HCT116 (cell line): Measurements from ENCODE around the gene THPO. TPM values are rescaled to one million over a fixed set of nuclear protein-coding genes. Genes with fewer than 3 reads are reported as not detected.

Experiments used
- ATAC-seq: fragments of 200-7000 bp; cut with Tn5 transposase; 2 replicates; pipeline ENCODE4 v1.9.1; 2020; ENCODE audit warnings: mild to moderate bottlenecking, moderate library complexity
- BruUV-seq: library from RNA; stranded (reverse); fragments of 400-500 nt; replicated peaks from 2 replicates; lab custom pipeline; 2021; lab: Mats Ljungman, UMichigan
- CTCF ChIA-PET: fragments of 300-600 bp; sonication (Branson Sonifier 250); formaldehyde crosslinking; loops from one replicate; lab custom pipeline; 2021; ENCODE audit warnings: antibody characterized with exemption; lab: Charles Lee
- POLR2A ChIA-PET: fragments of 300-600, 350-600 bp; sonication (Branson Sonifier 250); formaldehyde crosslinking; loops from one replicate; lab custom pipeline; 2021; ENCODE audit warnings: antibody characterized with exemption; lab: Charles Lee
- RAD21 ChIA-PET, 2 experiments: fragments of 300-600 bp; sonication (Branson Sonifier 250); formaldehyde crosslinking; loops; one replicate each; lab custom pipeline; 2023; ENCODE audit warnings: low total read pairs in 2 of 2; ENCODE audit not compliant: uncharacterized antibody in 2 of 2, unreplicated experiment in 2 of 2, low non-redundant PET in 1 of 2; lab: Charles Lee
- DNase-seq: peaks from one replicate; pipeline ENCODE4 v3.0.0-alpha.2; 2010; ENCODE audit warnings: low read depth, low spot score
- H2AFZ ChIP-seq: fragments of 200-600 bp; shearing (Covaris generic), sonication (generic); 2 replicates; pipeline ENCODE4 v1.6.1; 2017; ENCODE audit warnings: low read depth, mixed run types, mixed read lengths, antibody characterized with exemption, low read length; ENCODE audit not compliant: poor library complexity, severe bottlenecking
- H3K27ac ChIP-seq: 2 replicates; pipeline ENCODE4 v1.5.1; 2012; ENCODE audit warnings: low read depth, low read length
- H3K27me3 ChIP-seq: fragments of 200-600 bp; sonication (generic); 2 replicates; pipeline ENCODE4 v1.6.1; 2016; ENCODE audit warnings: mixed run types, low read length, mixed read lengths; ENCODE audit not compliant: insufficient read depth
- H3K36me3 ChIP-seq, 2 experiments: fragments of 200-500 bp in 1 of 2; fragments of 200-600 bp in 1 of 2; sonication (Bioruptor generic) in 1 of 2; sonication (generic) in 1 of 2; 2 replicates each; pipeline versions ENCODE4 v1.5.1 to v1.6.1; 2014 to 2016; ENCODE audit warnings: low read length in 2 of 2, inconsistent platforms in 1 of 2, mixed read lengths in 1 of 2, mixed run types in 1 of 2; ENCODE audit not compliant: insufficient read depth in 2 of 2, control insufficient read depth in 1 of 2
- H3K4me1 ChIP-seq, 2 experiments: fragments of 200-600 bp in 1 of 2; sonication (generic) in 1 of 2; 2 replicates each; pipeline versions ENCODE4 v1.5.1 to v1.6.1; 2012 to 2017; ENCODE audit warnings: low read length in 2 of 2, inconsistent platforms in 1 of 2, mild to moderate bottlenecking in 1 of 2, mixed read lengths in 1 of 2, mixed run types in 1 of 2, moderate library complexity in 1 of 2; ENCODE audit not compliant: insufficient read depth in 2 of 2, control insufficient read depth in 1 of 2
- H3K4me2 ChIP-seq: fragments of 200-600 bp; sonication (generic); 2 replicates; pipeline ENCODE4 v1.6.1; 2017; ENCODE audit warnings: mixed run types, low read length, mixed read lengths
- H3K4me3 ChIP-seq, 2 experiments: fragments of 200-600 bp in 1 of 2; sonication (generic) in 1 of 2; replicated peaks in 1 of 2; 2 replicates each; pipeline ENCODE4 v1.5.1; 2011 to 2016; ENCODE audit warnings: low read length in 2 of 2, control low read depth in 1 of 2, low read depth in 1 of 2, mild to moderate bottlenecking in 1 of 2, mixed read lengths in 1 of 2, mixed run types in 1 of 2
- H3K79me2 ChIP-seq: fragments of 200-600 bp; sonication (generic); 2 replicates; pipeline ENCODE4 v1.6.1; 2017; ENCODE audit warnings: mild to moderate bottlenecking, mixed run types, low read length, moderate library complexity, mixed read lengths; ENCODE audit not compliant: insufficient read depth
- H3K9ac ChIP-seq: fragments of 200-600 bp; sonication (generic); 2 replicates; pipeline ENCODE4 v1.6.1; 2016; ENCODE audit warnings: low read length, mixed read lengths
- H3K9me2 ChIP-seq: fragments of 200-600 bp; sonication (generic), shearing (Covaris generic); 2 replicates; pipeline ENCODE4 v1.6.1; 2017; ENCODE audit warnings: mixed run types, mild to moderate bottlenecking, moderate library complexity; ENCODE audit not compliant: insufficient read depth
- H3K9me3 ChIP-seq, 2 experiments: fragments of 200-500 bp in 1 of 2; fragments of 200-600 bp in 1 of 2; sonication (Bioruptor generic) in 1 of 2; sonication (generic) in 1 of 2; 2 replicates each; pipeline ENCODE4 v1.6.1; 2014 to 2017; ENCODE audit warnings: low read length in 2 of 2, mixed read lengths in 2 of 2, inconsistent platforms in 1 of 2, low read depth in 1 of 2, mild to moderate bottlenecking in 1 of 2, mixed run types in 1 of 2, moderate library complexity in 1 of 2; ENCODE audit not compliant: control insufficient read depth in 1 of 2, insufficient read depth in 1 of 2
- H4K20me1 ChIP-seq: fragments of 200-600 bp; sonication (generic), shearing (Covaris generic); 2 replicates; pipeline ENCODE4 v1.6.1; 2017; ENCODE audit warnings: mixed run types, mild to moderate bottlenecking, moderate library complexity; ENCODE audit not compliant: insufficient read depth
- CEBPB ChIP-seq: IDR thresholded peaks from 2 replicates; pipeline ENCODE4 v1.6.1; 2012; ENCODE audit warnings: low read depth
- EZH2phosphoT487 ChIP-seq: fragments of 200-600 bp; IDR thresholded peaks from 2 replicates; pipeline ENCODE4 v1.6.1; 2018; ENCODE audit warnings: antibody characterized with exemption, borderline replicate concordance
- JUND ChIP-seq: IDR thresholded peaks from 2 replicates; pipeline ENCODE4 v1.6.1; 2012
- POLR2A ChIP-seq: IDR thresholded peaks from 2 replicates; pipeline ENCODE4 v1.7.0; 2011; ENCODE audit warnings: borderline replicate concordance; ENCODE audit not compliant: insufficient read depth, insufficient read length; ENCODE audit errors: extremely low read depth
- POLR2AphosphoS5 ChIP-seq: IDR thresholded peaks from 2 replicates; pipeline ENCODE4 v1.6.1; 2011; ENCODE audit warnings: mild to moderate bottlenecking, low read depth, low read length, moderate library complexity
- SP1 ChIP-seq: IDR thresholded peaks from 2 replicates; pipeline ENCODE4 v1.6.1; 2012; ENCODE audit warnings: low read depth
- ZFX ChIP-seq: fragments of 450-650 bp; IDR thresholded peaks from 2 replicates; pipeline ENCODE4 v1.6.1; 2017
- ZNF274 ChIP-seq: fragments of 200-500 bp; sonication (Bioruptor generic); IDR thresholded peaks from 2 replicates; pipeline ENCODE4 v1.6.1; 2014; ENCODE audit warnings: mild to moderate bottlenecking, low read depth, low read length, inconsistent platforms
- intact Hi-C: fragments of 100-400 bp; cut with micrococcal nuclease; formaldehyde crosslinking; loops from 2 replicates; pipeline ENCODE4 v1.10.0; 2022
- total RNA-seq: library from RNA; stranded (reverse); gene quantifications from one replicate; pipeline ENCODE4 v1.2.1, GENCODE V29; 2021; ENCODE audit not compliant: unreplicated experiment
- TF ChIP-seq, protein P1 (sequence below), 3 experiments: fragments of 200-600 bp in 1 of 3; sonication (generic) in 1 of 3; IDR thresholded peaks in 2 of 3; conservative IDR thresholded peaks in 1 of 3; 2 replicates each; pipeline ENCODE4 v1.5.1; 2012 to 2017; ENCODE audit warnings: low read depth in 2 of 3, low read length in 2 of 3, antibody characterized with exemption in 1 of 3, borderline replicate concordance in 1 of 3, control low read depth in 1 of 3, mild to moderate bottlenecking in 1 of 3, mixed read lengths in 1 of 3, mixed run types in 1 of 3, moderate library complexity in 1 of 3; ENCODE audit not compliant: insufficient read depth in 1 of 3
- TF ChIP-seq, protein P2 (sequence below): IDR thresholded peaks from 2 replicates; pipeline ENCODE4 v1.6.1; 2012
- TF ChIP-seq, protein P3 (sequence below): IDR thresholded peaks from 2 replicates; pipeline ENCODE4 v1.6.1; 2012; ENCODE audit warnings: low read depth
- TF ChIP-seq, protein P4 (sequence below): IDR thresholded peaks from 2 replicates; pipeline ENCODE4 v1.6.1; 2011; ENCODE audit warnings: mild to moderate bottlenecking, low read length, moderate library complexity; ENCODE audit not compliant: insufficient replicate concordance; ENCODE audit errors: extremely low read depth
- TF ChIP-seq, protein P5 (sequence below): IDR thresholded peaks from 2 replicates; pipeline ENCODE4 v1.6.1; 2012

The THPO gene
- total RNA-seq, 1 experiment from 2014 or later: not detected

DNA sequence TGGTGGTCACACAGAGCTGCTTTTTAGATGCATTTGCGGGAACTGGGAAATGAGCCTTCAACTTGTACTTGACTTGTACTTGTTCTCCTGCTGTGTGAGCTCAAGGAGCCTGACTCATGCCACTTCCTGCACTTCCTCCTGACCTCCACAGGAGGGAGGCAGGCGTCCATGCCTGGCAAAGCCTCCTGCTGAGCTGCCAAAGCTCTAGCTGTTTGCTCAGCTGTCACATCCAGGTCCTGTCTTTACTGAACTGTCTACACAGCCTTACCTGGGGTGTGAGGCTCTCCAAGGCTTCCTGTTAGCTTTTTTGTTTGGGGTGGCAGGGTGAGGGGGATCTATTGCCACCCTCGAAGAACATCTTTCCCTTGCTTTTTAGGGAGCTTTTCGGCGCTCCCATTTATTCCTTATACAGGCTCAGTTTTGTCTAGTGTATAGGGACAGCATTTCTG is 6.4 kb downstream of the THPO start (continued):
- TF ChIP-seq, protein P1, sequence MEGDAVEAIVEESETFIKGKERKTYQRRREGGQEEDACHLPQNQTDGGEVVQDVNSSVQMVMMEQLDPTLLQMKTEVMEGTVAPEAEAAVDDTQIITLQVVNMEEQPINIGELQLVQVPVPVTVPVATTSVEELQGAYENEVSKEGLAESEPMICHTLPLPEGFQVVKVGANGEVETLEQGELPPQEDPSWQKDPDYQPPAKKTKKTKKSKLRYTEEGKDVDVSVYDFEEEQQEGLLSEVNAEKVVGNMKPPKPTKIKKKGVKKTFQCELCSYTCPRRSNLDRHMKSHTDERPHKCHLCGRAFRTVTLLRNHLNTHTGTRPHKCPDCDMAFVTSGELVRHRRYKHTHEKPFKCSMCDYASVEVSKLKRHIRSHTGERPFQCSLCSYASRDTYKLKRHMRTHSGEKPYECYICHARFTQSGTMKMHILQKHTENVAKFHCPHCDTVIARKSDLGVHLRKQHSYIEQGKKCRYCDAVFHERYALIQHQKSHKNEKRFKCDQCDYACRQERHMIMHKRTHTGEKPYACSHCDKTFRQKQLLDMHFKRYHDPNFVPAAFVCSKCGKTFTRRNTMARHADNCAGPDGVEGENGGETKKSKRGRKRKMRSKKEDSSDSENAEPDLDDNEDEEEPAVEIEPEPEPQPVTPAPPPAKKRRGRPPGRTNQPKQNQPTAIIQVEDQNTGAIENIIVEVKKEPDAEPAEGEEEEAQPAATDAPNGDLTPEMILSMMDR (IDR thresholded peaks at IDR 0.05 in 2 of 3, conservative IDR thresholded peaks at IDR 0.05 in 1 of 3; ENCODE audit: borderline replicate concordance in 1 of 3, insufficient read depth in 1 of 3, low read depth in 2 of 3, low read length in 2 of 3): peak in 2 of 3 experiments; percentile 95 to 98; a peak in 4 of 6 replicates

DNA sequence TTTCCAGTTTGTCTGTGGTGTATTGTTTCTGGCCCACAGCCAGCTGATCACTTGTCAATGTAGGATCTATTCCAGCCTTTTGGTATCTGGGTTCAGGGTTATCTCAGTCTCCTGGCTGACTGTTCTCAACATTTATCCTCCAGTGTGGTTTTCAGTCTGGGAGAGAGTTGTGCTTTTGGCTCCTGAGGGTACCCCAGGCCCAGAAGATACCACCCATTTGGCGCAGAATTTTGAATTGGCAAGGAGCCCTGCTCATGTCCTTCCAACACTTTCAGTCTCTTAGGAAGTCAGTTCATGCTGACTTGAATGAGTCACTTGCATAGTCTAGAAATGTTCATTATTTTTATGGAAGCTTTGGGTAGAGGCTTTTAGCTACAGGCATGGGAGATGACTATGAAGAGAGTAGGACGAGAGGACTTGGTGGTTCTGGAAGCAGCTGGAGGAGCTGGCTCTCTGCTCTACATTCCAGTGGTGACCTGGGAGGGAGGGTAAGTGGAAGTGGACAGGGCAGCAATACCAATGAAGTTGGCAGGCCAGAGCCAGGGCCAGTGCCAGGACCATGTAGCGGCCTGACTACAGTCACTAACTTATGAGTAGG is 9.3 kb downstream of the THPO start:
- Histone ChIP-seq H3K9me3 (no peaks in the 10 kb centered on the region), H3K79me2 (peaks cover 28% of the 10 kb centered on the region), H3K4me3 (no peak overlapping the region), H3K4me1 (peaks cover 10 to 29% of the 10 kb centered on the region in 2 experiments), H3K4me2 (no peak overlapping the region), H4K20me1 (peaks cover 5% of the 10 kb centered on the region; the same call in 1 of the 2 replicates), H3K27me3 (no peaks in the 10 kb centered on the region), H3K9ac (no peak overlapping the region), H3K27ac (no peak overlapping the region), H3K36me3 (peaks cover 29 to 39% of the 10 kb centered on the region in 2 experiments; a peak in 3 of 4 replicates), H3K9me2 (no peaks in the 10 kb centered on the region)
- intact Hi-C loops: no loop called here
- RAD21 ChIA-PET: interaction anchor here in 1 of 2 experiments (0.6 kb wide), 1 partner anchor 157 kb away, joined by 4 read pairs; no protein-coding TSS in a partner anchor
- DNase-seq (no peak), ATAC-seq (no peak)
- BruUV-seq: no TSS peak
- POLR2A ChIA-PET: interaction anchor here (0.8 kb wide), 1 partner anchor 145 kb away, joined by 3 read pairs; no protein-coding TSS in a partner anchor
- TF ChIP-seq JUND (no peak), EZH2phosphoT487 (no peak), CEBPB (no peak), POLR2AphosphoS5 (no peak), POLR2A (no peak), ZFX (no peak), SP1 (no peak), ZNF274 (no peak)
- TF ChIP-seq, protein P2, sequence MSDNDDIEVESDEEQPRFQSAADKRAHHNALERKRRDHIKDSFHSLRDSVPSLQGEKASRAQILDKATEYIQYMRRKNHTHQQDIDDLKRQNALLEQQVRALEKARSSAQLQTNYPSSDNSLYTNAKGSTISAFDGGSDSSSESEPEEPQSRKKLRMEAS: no peak
- TF ChIP-seq, protein P3, sequence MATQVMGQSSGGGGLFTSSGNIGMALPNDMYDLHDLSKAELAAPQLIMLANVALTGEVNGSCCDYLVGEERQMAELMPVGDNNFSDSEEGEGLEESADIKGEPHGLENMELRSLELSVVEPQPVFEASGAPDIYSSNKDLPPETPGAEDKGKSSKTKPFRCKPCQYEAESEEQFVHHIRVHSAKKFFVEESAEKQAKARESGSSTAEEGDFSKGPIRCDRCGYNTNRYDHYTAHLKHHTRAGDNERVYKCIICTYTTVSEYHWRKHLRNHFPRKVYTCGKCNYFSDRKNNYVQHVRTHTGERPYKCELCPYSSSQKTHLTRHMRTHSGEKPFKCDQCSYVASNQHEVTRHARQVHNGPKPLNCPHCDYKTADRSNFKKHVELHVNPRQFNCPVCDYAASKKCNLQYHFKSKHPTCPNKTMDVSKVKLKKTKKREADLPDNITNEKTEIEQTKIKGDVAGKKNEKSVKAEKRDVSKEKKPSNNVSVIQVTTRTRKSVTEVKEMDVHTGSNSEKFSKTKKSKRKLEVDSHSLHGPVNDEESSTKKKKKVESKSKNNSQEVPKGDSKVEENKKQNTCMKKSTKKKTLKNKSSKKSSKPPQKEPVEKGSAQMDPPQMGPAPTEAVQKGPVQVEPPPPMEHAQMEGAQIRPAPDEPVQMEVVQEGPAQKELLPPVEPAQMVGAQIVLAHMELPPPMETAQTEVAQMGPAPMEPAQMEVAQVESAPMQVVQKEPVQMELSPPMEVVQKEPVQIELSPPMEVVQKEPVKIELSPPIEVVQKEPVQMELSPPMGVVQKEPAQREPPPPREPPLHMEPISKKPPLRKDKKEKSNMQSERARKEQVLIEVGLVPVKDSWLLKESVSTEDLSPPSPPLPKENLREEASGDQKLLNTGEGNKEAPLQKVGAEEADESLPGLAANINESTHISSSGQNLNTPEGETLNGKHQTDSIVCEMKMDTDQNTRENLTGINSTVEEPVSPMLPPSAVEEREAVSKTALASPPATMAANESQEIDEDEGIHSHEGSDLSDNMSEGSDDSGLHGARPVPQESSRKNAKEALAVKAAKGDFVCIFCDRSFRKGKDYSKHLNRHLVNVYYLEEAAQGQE: no peak
- TF ChIP-seq, protein P4, sequence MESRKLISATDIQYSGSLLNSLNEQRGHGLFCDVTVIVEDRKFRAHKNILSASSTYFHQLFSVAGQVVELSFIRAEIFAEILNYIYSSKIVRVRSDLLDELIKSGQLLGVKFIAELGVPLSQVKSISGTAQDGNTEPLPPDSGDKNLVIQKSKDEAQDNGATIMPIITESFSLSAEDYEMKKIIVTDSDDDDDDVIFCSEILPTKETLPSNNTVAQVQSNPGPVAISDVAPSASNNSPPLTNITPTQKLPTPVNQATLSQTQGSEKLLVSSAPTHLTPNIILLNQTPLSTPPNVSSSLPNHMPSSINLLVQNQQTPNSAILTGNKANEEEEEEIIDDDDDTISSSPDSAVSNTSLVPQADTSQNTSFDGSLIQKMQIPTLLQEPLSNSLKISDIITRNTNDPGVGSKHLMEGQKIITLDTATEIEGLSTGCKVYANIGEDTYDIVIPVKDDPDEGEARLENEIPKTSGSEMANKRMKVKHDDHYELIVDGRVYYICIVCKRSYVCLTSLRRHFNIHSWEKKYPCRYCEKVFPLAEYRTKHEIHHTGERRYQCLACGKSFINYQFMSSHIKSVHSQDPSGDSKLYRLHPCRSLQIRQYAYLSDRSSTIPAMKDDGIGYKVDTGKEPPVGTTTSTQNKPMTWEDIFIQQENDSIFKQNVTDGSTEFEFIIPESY: no peak
- TF ChIP-seq, protein P5, sequence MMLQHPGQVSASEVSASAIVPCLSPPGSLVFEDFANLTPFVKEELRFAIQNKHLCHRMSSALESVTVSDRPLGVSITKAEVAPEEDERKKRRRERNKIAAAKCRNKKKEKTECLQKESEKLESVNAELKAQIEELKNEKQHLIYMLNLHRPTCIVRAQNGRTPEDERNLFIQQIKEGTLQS: no peak
- TF ChIP-seq, all 23 proteins: peak for 0
- H2AFZ ChIP-seq: no peak overlapping the region
- CTCF ChIA-PET: no interaction called here
